Astrocyte of the hippocampus (primary cell): ENCODE measurements around the gene REPS1.
"Not testable (repeated sequence)": the region's sequence is repeated elsewhere in the genome, so short reads cannot be mapped to it uniquely, and the experiment has no call there.

Source experiments
- DNase-seq: peaks from one replicate; pipeline ENCODE4 v3.0.0; 2011; ENCODE audit warnings: low read depth, low spot score

Gene REPS1

GRCh38 chr6:138987643-138988468, at the start of gene REPS1:
Gene REPS1, minus strand, starts transcription at chr6:138988253. Its CDS starts 571 bp downstream, at chr6:138987682.
- peak; percentile 97 for DNase-seq

- DNase-seq, result peak; percentile 46
Measured at GRCh38 chr6:139037490-139037889, 49.4 kb upstream of the REPS1 start.

- DNase-seq, result no peak
Measured at GRCh38 chr6:139030228-139030963, 42.3 kb upstream of the REPS1 start.

GRCh38 chr6:139029470-139030227, 41.6 kb upstream of the REPS1 start:
- peak; percentile 63 for DNase-seq

GRCh38 chr6:139028658-139029469, 40.8 kb upstream of the REPS1 start, which contains the start of gene ABRACL:
Gene ABRACL, plus strand, starts transcription at chr6:139028745. Its CDS starts 5,416 bp downstream, at chr6:139034161.
- peak; percentile 86 for DNase-seq

- no peak for DNase-seq
Measured at GRCh38 chr6:139028215-139028657, 40.2 kb upstream of the REPS1 start.

- peak; percentile 52 for DNase-seq
Measured at GRCh38 chr6:139027620-139028182, 39.6 kb upstream of the REPS1 start.

- DNase-seq, result not testable (repeated sequence)
Measured at GRCh38 chr6:139025416-139025815, 37.4 kb upstream of the REPS1 start.

- DNase-seq, result no peak
Measured at GRCh38 chr6:139020689-139021088, 32.6 kb upstream of the REPS1 start.

GRCh38 chr6:139019722-139020121, 31.7 kb upstream of the REPS1 start:
- no peak for DNase-seq

- DNase-seq, result peak; percentile 65
Measured at GRCh38 chr6:139017227-139017626, 29.2 kb upstream of the REPS1 start.

GRCh38 chr6:139016337-139017213, 28.5 kb upstream of the REPS1 start:
- peak; percentile 21 for DNase-seq

GRCh38 chr6:139014945-139015344, 26.9 kb upstream of the REPS1 start:
- DNase-seq, result no peak

GRCh38 chr6:139013185-139013800, 25.2 kb upstream of the REPS1 start:
- DNase-seq, result no peak

- no peak for DNase-seq
Measured at GRCh38 chr6:139011980-139012379, 23.9 kb upstream of the REPS1 start.

- DNase-seq, result no peak
Measured at GRCh38 chr6:139010674-139011073, 22.6 kb upstream of the REPS1 start.

GRCh38 chr6:139008117-139008516, 20.1 kb upstream of the REPS1 start:
- DNase-seq, result no peak

- no peak for DNase-seq
Measured at GRCh38 chr6:139007428-139007827, 19.4 kb upstream of the REPS1 start.

GRCh38 chr6:139006477-139006876, 18.4 kb upstream of the REPS1 start:
- DNase-seq, result no peak
